IMR-90 (cell line): ENCODE measurements around the gene ZBTB7B. TPM values are rescaled to one million over a fixed set of nuclear protein-coding genes. Genes with fewer than 3 reads are reported as not detected.

Source experiments
- ATAC-seq: fragments of 200-7000 bp; cut with Tn5 transposase; 2 replicates; pipeline ENCODE4 v1.9.1; 2020; ENCODE audit warnings: low read depth, mild to moderate bottlenecking, moderate library complexity
- BruUV-seq: library from RNA; stranded (reverse); fragments of 400-500 nt; replicated peaks from 2 replicates; lab custom pipeline; 2021; lab: Mats Ljungman, UMichigan
- CTCF ChIA-PET: fragments of 300-600 bp; formaldehyde crosslinking; extraction: SDS; loops from one replicate; lab custom pipeline; 2021; ENCODE audit warnings: antibody characterized with exemption; lab: Yijun Ruan, JAX
- POLR2A ChIA-PET: fragments of 300-600 bp; sonication (Branson Sonifier 250); formaldehyde crosslinking; loops from one replicate; lab custom pipeline; 2022; ENCODE audit warnings: antibody characterized with exemption; ENCODE audit not compliant: unreplicated experiment; lab: Charles Lee
- DNase-seq: peaks from one replicate; pipeline ENCODE4 v3.0.0; 2013
- H2AFZ ChIP-seq: replicated peaks from 2 replicates; pipeline ENCODE3; 2013; ENCODE audit warnings: low read length, mild to moderate bottlenecking; ENCODE audit not compliant: poor library complexity
- H2AK5ac ChIP-seq: 2 replicates; pipeline ENCODE4 v1.6.1; 2013; ENCODE audit warnings: low read depth, low read length, inconsistent platforms
- H2AK9ac ChIP-seq: replicated peaks from 2 replicates; pipeline ENCODE3; 2013; ENCODE audit warnings: mild to moderate bottlenecking, low read depth, low read length, moderate library complexity; ENCODE audit not compliant: poor library complexity
- H2BK120ac ChIP-seq: 2 replicates; pipeline ENCODE4 v1.6.1; 2013; ENCODE audit warnings: low read depth, low read length, inconsistent platforms
- H2BK15ac ChIP-seq: 3 replicates; pipeline ENCODE4 v1.6.1; 2013; ENCODE audit warnings: low read depth, low read length, inconsistent platforms
- H2BK20ac ChIP-seq: 2 replicates; pipeline ENCODE4 v1.6.1; 2013; ENCODE audit warnings: low read depth, mild to moderate bottlenecking, inconsistent platforms, low read length, moderate library complexity
- H2BK5ac ChIP-seq: 2 replicates; pipeline ENCODE4 v1.6.1; 2013; ENCODE audit warnings: mild to moderate bottlenecking, low read depth, low read length, inconsistent platforms; ENCODE audit not compliant: poor library complexity, severe bottlenecking
- H3K14ac ChIP-seq: replicated peaks from 2 replicates; pipeline ENCODE4 v1.6.1; 2013; ENCODE audit warnings: low read depth, low read length, inconsistent platforms
- H3K18ac ChIP-seq: 2 replicates; pipeline ENCODE4 v1.6.1; 2013; ENCODE audit warnings: low read depth, low read length, control low read depth
- H3K23ac ChIP-seq: 2 replicates; pipeline ENCODE4 v1.6.1; 2013; ENCODE audit warnings: low read depth, low read length, inconsistent platforms
- H3K27ac ChIP-seq: 2 replicates; pipeline ENCODE4 v1.5.1; 2013; ENCODE audit warnings: mild to moderate bottlenecking, control low read depth, low read length; ENCODE audit not compliant: insufficient read depth
- H3K27me3 ChIP-seq: 2 replicates; pipeline ENCODE4 v1.6.1; 2013; ENCODE audit warnings: low read length; ENCODE audit not compliant: control insufficient read depth, insufficient read depth
- H3K36me3 ChIP-seq: 2 replicates; pipeline ENCODE4 v1.6.1; 2013; ENCODE audit warnings: low read length, mixed read lengths; ENCODE audit not compliant: control insufficient read depth, insufficient read depth
- H3K4ac ChIP-seq: 2 replicates; pipeline ENCODE4 v1.6.1; 2013; ENCODE audit warnings: low read depth, low read length, inconsistent platforms
- H3K4me1 ChIP-seq: 2 replicates; pipeline ENCODE4 v1.6.1; 2013; ENCODE audit warnings: low read length, mixed read lengths; ENCODE audit not compliant: control insufficient read depth, insufficient read depth
- H3K4me2 ChIP-seq: 2 replicates; pipeline ENCODE4 v1.6.1; 2013; ENCODE audit warnings: low read depth, mild to moderate bottlenecking, control low read depth, low read length, moderate library complexity
- H3K4me3 ChIP-seq: 2 replicates; pipeline ENCODE4 v1.5.1; 2013; ENCODE audit warnings: low read depth, mild to moderate bottlenecking, control low read depth, low read length, moderate library complexity; ENCODE audit not compliant: insufficient read depth
- H3K56ac ChIP-seq: 2 replicates; pipeline ENCODE4 v1.6.1; 2013; ENCODE audit warnings: low read length, inconsistent platforms; ENCODE audit not compliant: insufficient read depth; ENCODE audit errors: extremely low read depth
- H3K79me1 ChIP-seq, 2 experiments: 2 replicates each; pipeline ENCODE4 v1.6.1; 2013; ENCODE audit warnings: low read length in 2 of 2, inconsistent platforms in 1 of 2, low read depth in 1 of 2
- H3K9ac ChIP-seq: 2 replicates; pipeline ENCODE4 v1.6.1; 2013; ENCODE audit warnings: low read depth, low read length, control low read depth
- H3K9me1 ChIP-seq: 2 replicates; pipeline ENCODE4 v1.6.1; 2013; ENCODE audit warnings: low read length, inconsistent platforms; ENCODE audit not compliant: insufficient read depth
- H3K9me3 ChIP-seq: 2 replicates; pipeline ENCODE4 v1.6.1; 2013; ENCODE audit warnings: low read length; ENCODE audit not compliant: control insufficient read depth, insufficient read depth
- H4K20me1 ChIP-seq: 2 replicates; pipeline ENCODE4 v1.6.1; 2013; ENCODE audit warnings: low read length, inconsistent platforms; ENCODE audit not compliant: insufficient read depth
- H4K5ac ChIP-seq: 2 replicates; pipeline ENCODE4 v1.6.1; 2013; ENCODE audit warnings: mild to moderate bottlenecking, low read depth, low read length, control low read depth
- H4K8ac ChIP-seq, 2 experiments: 2 replicates each; pipeline ENCODE4 v1.6.1; 2013; ENCODE audit warnings: low read depth in 2 of 2, low read length in 2 of 2, control low read depth in 1 of 2, inconsistent platforms in 1 of 2
- H4K91ac ChIP-seq: 2 replicates; pipeline ENCODE4 v1.6.1; 2013; ENCODE audit warnings: low read depth, low read length, inconsistent platforms; ENCODE audit not compliant: insufficient read depth
- CEBPB ChIP-seq: IDR thresholded peaks from 2 replicates; pipeline ENCODE4 v1.6.1; 2012; ENCODE audit warnings: low read depth, low read length, improper control_type of control experiment
- FOS ChIP-seq: fragments of 150-350 bp; IDR thresholded peaks from 2 replicates; pipeline ENCODE4 v1.6.1; 2016; ENCODE audit warnings: low read depth, low read length
- MAFK ChIP-seq: IDR thresholded peaks from 2 replicates; pipeline ENCODE4 v1.6.1; 2012; ENCODE audit warnings: low read depth, low read length, improper control_type of control experiment
- MAZ ChIP-seq: IDR thresholded peaks from 2 replicates; pipeline ENCODE4 v1.6.1; 2012; ENCODE audit warnings: low read depth, mild to moderate bottlenecking, low read length, improper control_type of control experiment, moderate library complexity, borderline replicate concordance
- MXI1 ChIP-seq: IDR thresholded peaks from 2 replicates; pipeline ENCODE4 v1.6.1; 2012; ENCODE audit warnings: low read depth, mild to moderate bottlenecking, low read length, moderate library complexity, borderline replicate concordance
- NFE2L2 ChIP-seq: fragments of 150-350 bp; IDR thresholded peaks from 2 replicates; pipeline ENCODE4 v1.6.1; 2016; ENCODE audit warnings: low read depth, mild to moderate bottlenecking, low read length
- POLR2A ChIP-seq: IDR thresholded peaks from 2 replicates; pipeline ENCODE4 v1.6.1; 2012; ENCODE audit warnings: mild to moderate bottlenecking, low read depth, low read length
- RCOR1 ChIP-seq: IDR thresholded peaks from 2 replicates; pipeline ENCODE4 v1.6.1; 2012; ENCODE audit warnings: mild to moderate bottlenecking, low read length, improper control_type of control experiment; ENCODE audit not compliant: insufficient replicate concordance
- RFX5 ChIP-seq: IDR thresholded peaks from 2 replicates; pipeline ENCODE4 v1.8.0; 2012; ENCODE audit warnings: low read depth, mild to moderate bottlenecking, low read length, moderate library complexity
- SMC3 ChIP-seq: fragments of 150-350 bp; IDR thresholded peaks from 2 replicates; pipeline ENCODE4 v1.6.1; 2016; ENCODE audit warnings: low read depth, mild to moderate bottlenecking, antibody characterized with exemption, low read length, moderate library complexity
- WGBS, 2 experiments: methylation state at CpG; one replicate each; pipeline versions ENCODE4 v1.1.5 to v1.1.7; 2013; ENCODE audit warnings: missing lambda C conversion rate in 2 of 2; ENCODE audit not compliant: insufficient read length in 1 of 2; ENCODE audit errors: extremely low coverage in 2 of 2; 5-methylcytosine and 5-hydroxymethylcytosine counted together
- dilution Hi-C: fragments of 300-500 bp; cut with HindIII; formaldehyde crosslinking; loops from one replicate; pipeline ENCODE4 v1.14.3; 2018; ENCODE audit warnings: low sequenced_read_pairs; ENCODE audit not compliant: unreplicated experiment
- in situ Hi-C: fragments of 300-500 bp; cut with MboI; formaldehyde crosslinking; loops from 3 replicates; pipeline ENCODE4 v1.14.3; 2019; ENCODE audit warnings: low sequenced_read_pairs, inconsistent platforms, mixed read lengths
- intact Hi-C: fragments of 100-400 bp; cut with micrococcal nuclease; formaldehyde crosslinking; loops from 2 replicates; pipeline ENCODE4 v1.10.0; 2022
- polyA plus RNA-seq, 3 experiments: library from polyadenylated mRNA; depleted of rRNA; stranded (reverse); fragments of >200 nt; gene quantifications; 2 replicates each; pipeline ENCODE4 v1.2.3, GENCODE V29; 2012; ENCODE audit warnings: low replicate concordance in 1 of 3
- total RNA-seq: library from RNA; depleted of rRNA; stranded (reverse); fragments of >200 nt; gene quantifications from 2 replicates; pipeline ENCODE4 v1.2.3, GENCODE V29; 2012
- TF ChIP-seq, protein P1 (sequence below): fragments of 150-350 bp; IDR thresholded peaks from 2 replicates; pipeline ENCODE4 v1.6.1; 2016; ENCODE audit warnings: low read depth, mild to moderate bottlenecking, low read length, moderate library complexity, borderline replicate concordance
- TF ChIP-seq, protein P2 (sequence below): fragments of 150-350 bp; IDR thresholded peaks from 2 replicates; pipeline ENCODE4 v1.6.1; 2017; ENCODE audit warnings: mild to moderate bottlenecking, antibody characterized with exemption, low read length, low read depth

ZBTB7B gene
- total and polyA plus RNA-seq, 2 of the 4 experiments (the other 2 are of a cell fraction) = 7.7 to 17.4 TPM

DNA sequence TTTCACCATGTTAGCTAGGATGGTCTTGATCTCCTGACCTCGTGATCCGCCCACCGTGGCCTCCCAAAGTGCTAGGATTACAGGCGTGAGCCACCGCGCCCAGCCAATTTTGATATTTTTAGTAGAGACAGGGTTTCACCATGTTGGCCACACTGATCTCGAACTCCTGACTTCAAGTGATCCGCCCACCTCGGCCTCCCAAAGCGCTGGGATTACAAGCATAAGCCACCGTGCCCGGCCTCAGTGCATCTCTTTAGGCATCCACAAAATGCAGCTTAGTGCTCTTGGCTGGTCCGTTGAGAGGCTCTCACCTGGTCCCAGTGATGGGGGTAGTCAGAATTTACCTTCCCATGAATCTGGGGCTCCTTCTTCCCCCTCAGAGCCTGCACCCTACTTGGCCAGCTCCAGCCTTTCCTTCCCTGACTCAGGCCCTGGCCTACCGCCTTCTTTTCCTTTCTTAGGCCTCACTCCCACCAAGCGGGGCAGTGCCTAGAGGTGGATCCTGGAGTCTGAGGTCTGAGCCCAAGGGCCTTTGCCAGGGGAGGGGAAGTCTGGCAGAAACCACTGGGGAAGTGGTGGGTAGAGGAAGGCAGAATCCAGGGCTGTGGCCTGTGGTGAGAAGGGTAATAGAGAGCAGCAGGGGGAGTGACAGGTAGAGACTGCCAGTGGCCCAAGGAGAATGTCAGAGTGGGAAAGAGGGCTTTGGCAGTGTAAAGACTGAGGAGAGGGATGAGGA lies 5.5 kb upstream of the ZBTB7B start:
- H4K91ac ChIP-seq = no peak overlapping the region
- no peak overlapping the region for H2BK120ac ChIP-seq
- ChIA-PET CTCF (interaction anchor here (0.7 to 0.9 kb wide), 2 partner anchors 36 to 536 kb away, joined by 3 to 5 read pairs; partner anchors contain the start of gene PYGO2), POLR2A (interaction anchor here (1.6 kb wide), 1 partner anchor 25 kb away, joined by 4 read pairs; no protein-coding TSS in a partner anchor)
- H3K9me1 ChIP-seq = peaks cover 7% of the 10 kb centered on the region
- no peak overlapping the region for H3K4ac ChIP-seq
- no TSS peak for BruUV-seq
- H3K36me3 ChIP-seq = no peaks in the 10 kb centered on the region
- H4K5ac ChIP-seq = no peak overlapping the region
- H2AK5ac ChIP-seq = no peak overlapping the region
- WGBS, 2 experiments = no CpG with 5 or more reads among the region's 15 CpGs
- no peak overlapping the region for H2AFZ ChIP-seq
- no peak overlapping the region for H2BK15ac ChIP-seq
- no peak overlapping the region for H3K9ac ChIP-seq
- no peak overlapping the region for H3K23ac ChIP-seq
- no peak overlapping the region for H3K4me3 ChIP-seq
- in situ Hi-C loops = no loop called here
- peak overlapping the region; percentile 48 for H2AK9ac ChIP-seq
- no peak overlapping the region for H4K8ac ChIP-seq
- dilution Hi-C loops = no loop called here
- no peak overlapping the region for H3K56ac ChIP-seq
- no peak overlapping the region for H3K27ac ChIP-seq
- TF ChIP-seq MAZ (no peak), SMC3 (no peak), POLR2A (no peak), RCOR1 (no peak), FOS (no peak), CEBPB (no peak), RFX5 (no peak), MXI1 (no peak), NFE2L2 (no peak), MAFK (no peak)
- TF ChIP-seq, protein P1, sequence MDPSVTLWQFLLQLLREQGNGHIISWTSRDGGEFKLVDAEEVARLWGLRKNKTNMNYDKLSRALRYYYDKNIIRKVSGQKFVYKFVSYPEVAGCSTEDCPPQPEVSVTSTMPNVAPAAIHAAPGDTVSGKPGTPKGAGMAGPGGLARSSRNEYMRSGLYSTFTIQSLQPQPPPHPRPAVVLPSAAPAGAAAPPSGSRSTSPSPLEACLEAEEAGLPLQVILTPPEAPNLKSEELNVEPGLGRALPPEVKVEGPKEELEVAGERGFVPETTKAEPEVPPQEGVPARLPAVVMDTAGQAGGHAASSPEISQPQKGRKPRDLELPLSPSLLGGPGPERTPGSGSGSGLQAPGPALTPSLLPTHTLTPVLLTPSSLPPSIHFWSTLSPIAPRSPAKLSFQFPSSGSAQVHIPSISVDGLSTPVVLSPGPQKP = no peak
- TF ChIP-seq, protein P2, sequence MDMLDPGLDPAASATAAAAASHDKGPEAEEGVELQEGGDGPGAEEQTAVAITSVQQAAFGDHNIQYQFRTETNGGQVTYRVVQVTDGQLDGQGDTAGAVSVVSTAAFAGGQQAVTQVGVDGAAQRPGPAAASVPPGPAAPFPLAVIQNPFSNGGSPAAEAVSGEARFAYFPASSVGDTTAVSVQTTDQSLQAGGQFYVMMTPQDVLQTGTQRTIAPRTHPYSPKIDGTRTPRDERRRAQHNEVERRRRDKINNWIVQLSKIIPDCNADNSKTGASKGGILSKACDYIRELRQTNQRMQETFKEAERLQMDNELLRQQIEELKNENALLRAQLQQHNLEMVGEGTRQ = no peak
- no peaks in the 10 kb centered on the region for H3K9me3 ChIP-seq
- H3K4me1 ChIP-seq = peaks cover 13% of the 10 kb centered on the region
- ATAC-seq = no peak
- no peaks in the 10 kb centered on the region for H3K27me3 ChIP-seq
- no peaks in the 10 kb centered on the region for H4K20me1 ChIP-seq
- no peak overlapping the region for H3K18ac ChIP-seq
- H2BK20ac ChIP-seq = no peak overlapping the region
- H2BK5ac ChIP-seq = no peak overlapping the region
- DNase-seq = no peak
- peaks cover 0 to 23% of the 10 kb centered on the region in 2 experiments; a peak in 2 of 4 replicates for H3K79me1 ChIP-seq
- no peak overlapping the region for H3K4me2 ChIP-seq
- intact Hi-C loops = no loop called here
- H3K14ac ChIP-seq = no peak overlapping the region
